Occipital lobe (tissue), 2 donors: ENCODE measurements around the gene PRKG1. TPM values are rescaled to one million over a fixed set of nuclear protein-coding genes. Genes with fewer than 3 reads are reported as not detected.

ENCODE experiments used
- DNase-seq: peaks from one replicate; lab custom pipeline; 2025; lab: John Stamatoyannopoulos, UW
- total RNA-seq: library from RNA; depleted of rRNA; stranded (reverse); fragments of >200 nt; gene quantifications from one replicate; pipeline ENCODE4 v1.2.3, GENCODE V29; 2014

Gene PRKG1
- total RNA-seq, 1 donor from 2014 or later: 24.2 TPM

- no peak for DNase-seq
Measured at GRCh38 chr10:51800121-51800520, 725.8 kb downstream of the PRKG1 start.

- DNase-seq: no peak
Measured at GRCh38 chr10:51800725-51801424, 726.6 kb downstream of the PRKG1 start.

GRCh38 chr10:51802030-51802429 is 727.7 kb downstream of the PRKG1 start:
- no peak for DNase-seq

GRCh38 chr10:51804866-51805265 is 730.6 kb downstream of the PRKG1 start:
- DNase-seq: no peak

DNA sequence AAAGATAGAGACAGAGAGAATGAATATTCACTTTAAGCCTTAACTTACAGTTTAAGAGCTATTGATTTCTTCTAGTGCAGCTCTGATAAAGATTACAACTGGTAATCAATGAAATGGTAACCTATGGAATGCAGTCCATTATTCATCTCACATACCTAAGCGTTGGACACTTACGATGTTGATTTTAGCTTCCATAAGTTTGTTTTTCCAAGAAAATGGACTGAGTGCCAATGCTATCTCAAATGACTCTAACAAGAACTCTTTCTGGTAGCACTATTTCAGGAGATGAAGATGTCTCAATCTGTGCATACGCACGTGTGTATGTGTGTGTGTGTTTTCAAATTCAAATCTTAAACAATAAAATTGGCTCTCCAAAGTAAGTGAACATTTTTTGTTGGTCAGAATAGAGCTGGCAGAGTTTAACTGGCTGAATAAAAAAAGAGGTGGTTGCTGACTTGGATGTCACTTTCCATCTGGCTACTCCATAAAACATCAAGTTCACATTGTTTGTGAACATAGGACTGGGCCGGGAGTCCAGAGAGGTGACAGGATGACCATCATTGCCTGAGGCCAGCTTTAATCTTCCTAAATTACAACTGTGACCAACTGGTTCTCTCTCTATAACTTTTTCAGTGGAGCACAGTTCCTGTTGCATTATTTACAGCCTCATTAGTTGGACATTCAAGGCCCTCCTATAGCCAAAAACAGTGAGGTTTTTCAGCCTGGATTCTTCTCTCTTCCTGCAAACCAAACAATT is 732.0 kb downstream of the PRKG1 start:
- DNase-seq: no peak

DNA sequence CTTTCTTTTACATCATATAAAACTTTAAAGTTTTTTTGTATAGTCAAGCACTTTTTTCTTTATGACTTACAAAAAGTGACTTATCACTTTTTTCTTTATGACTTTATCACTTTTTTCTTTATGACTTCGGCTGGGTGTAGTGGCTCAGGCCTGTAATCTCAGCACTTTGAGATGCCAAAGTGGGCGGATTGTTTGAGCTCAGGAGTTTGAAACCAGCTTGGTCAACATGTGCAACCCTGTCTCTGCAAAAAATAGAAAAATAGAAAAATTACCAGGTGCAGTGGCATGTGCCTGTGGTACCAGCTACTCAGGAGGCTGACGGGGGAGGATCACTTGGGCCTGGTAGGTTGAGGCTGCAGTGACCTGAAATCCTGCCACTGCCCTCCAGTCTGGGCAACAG is 733.9 kb downstream of the PRKG1 start:
- DNase-seq: no peak

DNA sequence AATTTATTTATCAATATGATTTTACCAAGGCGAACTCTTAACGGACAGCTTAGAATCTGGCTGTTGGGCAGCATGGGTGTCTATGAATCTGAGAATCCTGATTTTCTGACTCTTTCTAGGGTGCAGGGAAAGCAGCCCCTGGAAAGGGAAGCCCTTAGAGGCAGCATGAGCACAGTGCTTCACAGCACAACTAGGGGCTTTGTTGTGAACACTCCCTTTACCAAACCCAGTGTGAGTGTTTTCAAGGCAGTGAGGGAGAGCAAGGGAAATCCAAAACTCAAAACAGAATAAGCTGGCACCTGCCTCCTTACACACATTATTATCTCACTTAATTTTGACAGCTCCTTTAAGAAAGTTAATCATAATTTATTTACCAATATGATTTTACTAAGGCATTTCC is 741.4 kb downstream of the PRKG1 start:
- no peak for DNase-seq

GRCh38 chr10:51821045-51821444 is 746.8 kb downstream of the PRKG1 start:
- no peak for DNase-seq

DNA sequence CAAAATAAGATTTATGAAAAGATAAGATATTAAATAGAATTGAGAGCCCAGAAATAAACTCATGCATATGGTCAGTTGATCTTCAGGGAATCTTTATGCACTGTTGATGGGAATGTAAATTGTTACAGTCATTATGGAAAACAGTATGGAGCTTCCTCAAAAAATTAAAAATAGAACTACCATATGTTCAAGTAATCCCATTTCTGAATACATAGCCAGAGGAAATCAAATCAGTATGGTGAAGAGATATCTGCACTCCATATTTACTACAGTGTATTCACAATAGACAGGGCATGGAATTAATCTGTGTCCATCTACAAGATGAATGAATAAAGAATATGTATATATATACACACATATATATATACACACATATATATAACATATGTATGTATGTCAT is 747.5 kb downstream of the PRKG1 start:
- no peak for DNase-seq

- no peak for DNase-seq
Measured at GRCh38 chr10:51832652-51833383, 758.5 kb downstream of the PRKG1 start.

GRCh38 chr10:51834548-51834947 is 760.3 kb downstream of the PRKG1 start:
- no peak for DNase-seq

- DNase-seq: no peak
Measured at GRCh38 chr10:51838471-51838870, 764.2 kb downstream of the PRKG1 start.

DNA sequence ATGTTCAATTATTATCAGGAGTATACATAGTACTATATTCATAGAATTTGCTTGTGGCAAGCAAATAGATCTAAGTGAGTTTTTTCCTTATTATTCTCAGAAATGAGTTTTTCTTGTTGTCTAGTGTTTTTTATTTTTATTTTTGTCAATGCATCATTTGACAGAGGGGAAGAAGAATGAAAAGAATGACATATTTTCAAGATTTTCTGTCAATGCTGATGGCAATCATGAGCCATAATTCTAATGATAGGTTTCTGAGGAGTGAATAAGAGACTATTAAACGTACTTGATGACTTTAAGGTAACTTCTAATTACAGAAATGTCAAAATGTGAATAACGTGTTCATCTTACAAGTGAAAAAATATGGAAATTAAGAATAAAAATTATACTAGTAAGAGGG is 769.7 kb downstream of the PRKG1 start:
- DNase-seq: no peak

GRCh38 chr10:51846856-51847506 is 772.7 kb downstream of the PRKG1 start:
- no peak for DNase-seq

GRCh38 chr10:51852297-51852696 is 778.0 kb downstream of the PRKG1 start:
- no peak for DNase-seq

DNA sequence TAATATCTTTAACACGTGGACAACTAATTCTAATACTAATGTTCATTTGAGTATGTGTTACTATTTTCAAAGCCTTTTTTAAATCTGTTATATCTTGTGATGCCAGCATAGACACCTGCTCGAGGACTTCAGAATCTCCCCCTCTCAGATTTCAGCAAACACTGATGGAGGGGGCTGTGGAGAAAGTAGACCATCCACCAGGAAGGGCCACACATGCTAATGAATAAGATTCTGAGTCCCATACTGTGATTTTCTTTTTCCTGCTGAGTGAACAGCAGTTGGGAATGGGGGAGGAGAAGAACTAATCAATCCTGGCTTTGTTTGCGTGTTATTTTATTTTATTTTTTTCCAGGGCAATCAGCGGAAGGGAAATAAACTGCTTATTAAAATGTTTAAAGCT is 783.0 kb downstream of the PRKG1 start:
- DNase-seq: no peak

- peak; percentile 11 for DNase-seq
Measured at GRCh38 chr10:51860257-51860656, 786.0 kb downstream of the PRKG1 start.

DNA sequence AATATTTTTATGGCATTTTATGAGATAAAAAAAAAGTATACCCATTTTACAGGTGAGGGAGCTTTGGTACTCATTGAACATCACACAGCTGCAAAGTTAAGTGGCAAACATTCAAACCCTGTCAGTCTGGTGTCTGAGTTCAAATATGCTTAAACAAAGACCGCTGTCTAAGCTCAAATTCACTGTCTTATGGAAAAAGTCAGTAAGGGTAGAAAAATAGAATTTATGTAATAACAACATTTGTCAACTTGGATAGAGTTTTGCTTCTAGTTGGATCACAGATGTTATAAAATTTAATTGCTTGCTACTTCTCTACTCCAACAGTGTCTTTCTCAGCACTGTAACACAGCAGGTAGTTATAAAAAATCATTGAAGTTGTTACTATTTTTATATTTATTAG is 786.8 kb downstream of the PRKG1 start:
- no peak for DNase-seq

GRCh38 chr10:51861731-51862130 is 787.4 kb downstream of the PRKG1 start:
- DNase-seq: no peak

DNA sequence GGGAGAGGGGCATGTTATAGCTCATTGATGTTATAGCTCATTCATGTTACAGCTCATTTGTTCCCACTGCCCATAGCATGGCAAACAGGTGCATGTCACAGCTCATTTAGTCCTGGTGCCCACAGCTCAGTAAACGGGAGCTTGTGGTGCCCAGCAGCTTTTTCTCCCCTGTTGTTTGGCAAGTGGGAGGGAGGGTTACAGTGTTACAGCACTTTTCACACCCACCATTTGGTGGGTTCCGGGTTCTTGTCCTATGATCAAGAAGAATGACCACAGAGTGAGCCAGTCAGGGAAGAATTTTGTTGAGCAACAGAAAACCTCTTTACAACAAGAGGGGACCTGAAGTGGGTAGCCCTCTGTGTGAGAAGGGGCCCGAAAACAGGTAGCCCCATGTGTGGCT is 787.9 kb downstream of the PRKG1 start:
- no peak for DNase-seq

GRCh38 chr10:51867956-51868355 is 793.7 kb downstream of the PRKG1 start:
- no peak for DNase-seq

DNA sequence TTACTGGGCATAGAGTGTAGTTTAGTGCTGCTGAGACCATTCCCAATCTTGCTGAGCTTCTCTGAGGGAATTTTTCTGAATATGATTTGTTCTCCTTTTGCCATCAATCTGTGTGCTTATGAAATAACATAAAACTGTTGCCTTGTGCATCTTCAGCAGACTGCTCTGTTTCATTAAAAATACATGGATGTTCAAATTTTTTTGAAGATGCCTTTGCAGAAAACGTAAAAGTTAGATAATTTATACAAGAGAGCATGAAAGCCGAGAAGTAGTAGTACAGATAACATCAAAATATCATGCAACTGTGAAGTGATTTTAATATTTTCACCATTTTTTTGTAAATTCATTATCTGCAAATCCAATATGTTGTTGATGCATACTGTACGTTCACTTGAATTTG is 799.8 kb downstream of the PRKG1 start:
- DNase-seq: no peak
